ENCODE results near the gene PWWP2B.

DNA sequence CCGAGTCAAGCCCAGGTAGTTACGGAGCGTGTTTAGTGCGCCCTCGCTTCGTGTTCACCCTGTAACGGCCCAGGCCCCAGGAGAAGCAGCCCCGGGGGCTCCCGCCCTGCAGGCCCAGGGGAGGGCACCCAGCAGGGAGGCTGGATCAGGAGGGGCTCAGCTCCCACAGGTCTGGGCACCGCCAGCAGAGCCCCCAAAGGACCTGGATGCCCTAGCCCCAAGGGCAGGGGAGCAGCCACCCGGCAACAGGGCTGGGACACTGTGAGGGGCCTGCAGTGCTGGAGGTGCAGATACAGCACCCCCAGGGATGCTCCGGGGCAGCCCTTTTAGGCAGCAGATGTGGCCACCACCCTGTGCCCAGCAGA, 35.2 kb downstream of the PWWP2B start:
- TF ChIP-seq POLR2A (IDR thresholded peaks at IDR 0.05; ENCODE audit: low read depth, low read length) (no peak), POLR2AphosphoS5 (IDR thresholded peaks at IDR 0.05; ENCODE audit: low read depth, low read length) (no peak)

Data from GM12891 (cell line).